ENCODE results near the gene CAPG. TPM values are rescaled to one million over a fixed set of nuclear protein-coding genes. Genes with fewer than 3 reads are reported as not detected.

The CAPG gene
- total and polyA plus RNA-seq, 2 of the 4 experiments (the other 2 are of a cell fraction) = 79.9 to 98.3 TPM

DNA sequence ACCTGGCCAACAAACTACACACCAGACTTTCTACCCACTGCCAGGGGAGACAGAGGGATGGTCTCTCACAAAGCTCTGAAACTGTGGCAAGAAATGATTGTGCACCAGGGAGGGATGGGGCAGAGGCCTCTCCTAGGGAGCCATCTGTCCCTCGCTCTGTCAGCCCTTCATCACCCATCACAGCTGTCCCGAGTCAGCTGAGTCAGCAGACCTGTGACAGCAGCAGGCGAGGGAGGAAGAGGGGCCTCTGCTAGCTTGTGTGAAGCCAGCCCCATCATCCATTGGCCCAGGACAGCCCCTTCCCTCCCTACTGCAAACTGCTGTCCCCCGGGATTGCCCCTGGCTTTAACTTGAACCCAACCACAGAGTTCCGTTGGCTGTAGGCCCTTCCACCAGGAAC is 13.4 kb upstream of the CAPG start:
- no peak for DNase-seq
- Histone ChIP-seq H2AK9ac (replicated peaks; ENCODE audit: low read depth, low read length, poor library complexity) (peak overlapping the region; percentile 43), H4K91ac (ENCODE audit: insufficient read depth, low read depth, low read length) (no peak overlapping the region), H3K36me3 (ENCODE audit: control insufficient read depth, insufficient read depth, low read length) (no peaks in the 10 kb centered on the region), H3K4ac (ENCODE audit: low read depth, low read length) (0 out of 2 replicates have a peak overlapping the region, but pooled peaks have one; percentile 51), H4K8ac (ENCODE audit: low read depth in 2 of 2, low read length in 2 of 2) (no peak overlapping the region), H2BK15ac (ENCODE audit: low read depth, low read length) (no peak overlapping the region), H3K9me3 (ENCODE audit: control insufficient read depth, insufficient read depth, low read length) (no peaks in the 10 kb centered on the region), H3K9me1 (ENCODE audit: insufficient read depth, low read length) (peaks cover 11% of the 10 kb centered on the region; the same call in 1 of the 2 replicates), H2BK120ac (ENCODE audit: low read depth, low read length) (0 out of 2 replicates have a peak overlapping the region, but pooled peaks have one; percentile 7), H3K27me3 (ENCODE audit: control insufficient read depth, insufficient read depth, low read length) (no peaks in the 10 kb centered on the region), H3K14ac (replicated peaks; ENCODE audit: low read depth, low read length) (no peak overlapping the region), H2AK5ac (ENCODE audit: low read depth, low read length) (peak overlapping the region; percentile 54), H3K4me2 (ENCODE audit: low read depth, low read length) (no peak overlapping the region), H4K5ac (ENCODE audit: low read depth, low read length) (no peak overlapping the region), H3K56ac (ENCODE audit: extremely low read depth, insufficient read depth, low read length) (no peak overlapping the region), H3K18ac (ENCODE audit: low read depth, low read length) (no peak overlapping the region), H2BK20ac (ENCODE audit: low read depth, low read length) (no peak overlapping the region), H3K4me1 (ENCODE audit: control insufficient read depth, insufficient read depth, low read length) (peaks cover 20% of the 10 kb centered on the region), H3K27ac (ENCODE audit: insufficient read depth, low read length) (no peak overlapping the region), H2AFZ (replicated peaks; ENCODE audit: low read length, poor library complexity) (no peak overlapping the region), H3K79me1 (ENCODE audit: low read depth in 1 of 2, low read length in 2 of 2) (peaks cover 0 to 31% of the 10 kb centered on the region in 2 experiments; a peak in 2 of 4 replicates), H2BK5ac (ENCODE audit: low read depth, low read length, poor library complexity, severe bottlenecking) (no peak overlapping the region), H3K4me3 (ENCODE audit: insufficient read depth, low read depth, low read length) (no peak overlapping the region), H3K9ac (ENCODE audit: low read depth, low read length) (no peak overlapping the region), H4K20me1 (ENCODE audit: insufficient read depth, low read length) (no peaks in the 10 kb centered on the region), H3K23ac (ENCODE audit: low read depth, low read length) (no peak overlapping the region)
- dilution Hi-C loops (cut with HindIII; ENCODE audit: low sequenced_read_pairs, unreplicated experiment) = no loop called here
- WGBS, 2 experiments (ENCODE audit: extremely low coverage in 2 of 2, insufficient read length in 1 of 2) = 56% methylated on average over 2 of the region's 5 CpGs; no CpG with 5 or more reads in 1 of the 2 experiments
- POLR2A ChIA-PET (ENCODE audit: unreplicated experiment) = interaction anchor here (1.0 kb wide), 1 partner anchor 122 kb away, joined by 4 read pairs; no protein-coding TSS in a partner anchor
- BruUV-seq (replicated peaks) = no TSS peak
- TF ChIP-seq MAFK (IDR thresholded peaks at IDR 0.05; ENCODE audit: low read depth, low read length) (0 out of 2 replicates have a peak, but pooled peaks have one; percentile 57), RFX5 (IDR thresholded peaks at IDR 0.05; ENCODE audit: low read depth, low read length) (no peak), SMC3 (IDR thresholded peaks at IDR 0.05; ENCODE audit: low read depth, low read length) (no peak)
- ATAC-seq (ENCODE audit: low read depth) = no peak
- intact Hi-C loops (cut with micrococcal nuclease) = loop anchor here (5.0 kb wide), 1 partner anchor 284 kb away; no protein-coding TSS in a partner anchor
- CTCF ChIA-PET = interaction anchor here (0.6 to 1.4 kb wide), 2 partner anchors 10 to 140 kb away, joined by 3 read pairs; no protein-coding TSS in a partner anchor
- in situ Hi-C loops (cut with MboI; ENCODE audit: low sequenced_read_pairs) = loop anchor here (5.0 kb wide), 1 partner anchor 129 kb away; no protein-coding TSS in a partner anchor

All from IMR-90 (cell line).